ENCODE results near the gene SEC16A. TPM values are rescaled to one million over a fixed set of nuclear protein-coding genes. Genes with fewer than 3 reads are reported as not detected.

The SEC16A gene
- total and polyA plus RNA-seq, 3 experiments from 2014 or later: 42.9 to 78.0 (median 75.5) TPM

DNA sequence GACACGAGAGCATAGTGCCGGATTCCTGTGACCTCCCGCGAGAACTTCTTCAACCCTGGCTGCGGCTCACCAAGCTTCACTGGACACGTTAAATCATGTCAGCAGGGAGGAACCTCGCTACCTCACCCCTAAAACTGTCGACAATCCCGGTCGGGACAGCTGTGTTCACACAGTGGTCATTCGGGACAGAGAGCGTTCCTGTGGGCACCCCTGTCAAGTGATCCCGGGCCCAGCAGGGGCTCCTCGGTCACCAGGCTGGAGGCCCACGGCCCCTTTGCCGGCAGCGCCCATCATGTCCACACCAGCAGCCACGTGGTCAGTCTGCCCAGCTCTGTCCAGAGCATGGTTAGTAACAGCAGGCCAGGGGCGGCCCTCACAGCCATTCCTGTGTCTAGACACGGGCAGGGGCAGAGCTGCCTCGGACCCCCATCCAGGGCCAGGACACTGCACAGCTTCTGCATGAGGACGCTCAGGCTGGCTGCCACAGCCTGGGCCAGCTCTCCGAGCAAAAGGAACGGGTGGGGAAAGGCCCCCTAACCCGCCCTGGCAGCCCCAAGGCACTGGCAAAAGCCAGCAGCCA, 46.7 kb downstream of the SEC16A start:
- peaks cover 0 to 24% (median 2%) of the 10 kb centered on the region in 3 donors for H3K36me3 Mint-ChIP-seq
- H3K27me3 Mint-ChIP-seq: no peaks in the 10 kb centered on the region
- Histone ChIP-seq H3K9me3 (ENCODE audit: low read length) (no peaks in the 10 kb centered on the region), H3K27ac (ENCODE audit: low read depth, low read length) (no peak overlapping the region), H3K4me3 (ENCODE audit: low read length) (no peak overlapping the region), H3K27me3 (ENCODE audit: insufficient read depth, low read length, poor library complexity, severe bottlenecking) (no peaks in the 10 kb centered on the region), H3K36me3 (ENCODE audit: insufficient read depth, low read length) (no peaks in the 10 kb centered on the region), H3K4me1 (ENCODE audit: insufficient read depth, low read length) (peaks cover 23% of the 10 kb centered on the region)
- H3K27ac Mint-ChIP-seq: peak overlapping the region in 2 of 8 donors; percentile 50 to 68
- no peaks in the 10 kb centered on the region for H3K9me3 Mint-ChIP-seq
- H3K4me1 Mint-ChIP-seq: peaks cover 22 to 29% (median 22%) of the 10 kb centered on the region in 3 donors
- POLR2A ChIA-PET: no interaction called here
- DNase-seq: no peak
- CTCF ChIA-PET: interaction anchor here (1.2 kb wide), 1 partner anchor 15 kb away, joined by 3 read pairs; no protein-coding TSS in a partner anchor
- H3K4me3 Mint-ChIP-seq: peak overlapping the region in 6 of 7 donors; percentile 14 to 91 (median 83)

DNA sequence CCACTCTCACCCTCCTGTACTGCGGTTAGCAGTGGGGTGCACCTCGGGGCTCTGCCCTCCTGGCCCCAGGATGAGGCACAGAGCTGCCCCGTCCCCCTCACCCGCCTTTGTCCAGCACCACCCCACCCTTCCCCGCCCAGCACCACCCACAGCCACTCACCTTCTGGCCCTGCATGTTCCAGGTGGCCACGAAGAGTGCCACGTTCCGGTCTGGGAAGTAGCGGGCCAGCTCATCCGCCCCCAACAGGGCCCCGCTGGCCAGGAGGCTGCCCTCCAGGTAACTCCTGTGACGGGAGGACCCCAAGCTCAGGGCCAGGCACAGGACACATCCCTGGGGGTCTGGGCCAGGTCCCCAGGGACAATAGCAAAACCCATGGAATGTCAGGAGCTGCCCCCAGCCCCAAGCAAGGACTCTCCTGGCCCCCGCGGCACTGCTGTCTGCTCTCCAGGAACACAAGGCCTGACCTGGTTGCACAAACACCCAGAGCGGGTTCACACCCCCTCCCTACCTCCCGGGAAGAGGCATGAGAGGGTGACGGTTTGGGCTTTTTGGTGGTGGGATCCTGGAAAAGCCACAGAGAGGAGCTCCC, 48.2 kb downstream of the SEC16A start:
- Histone ChIP-seq H3K36me3 (ENCODE audit: insufficient read depth, low read length) (no peaks in the 10 kb centered on the region), H3K4me1 (ENCODE audit: insufficient read depth, low read length) (peaks cover 18% of the 10 kb centered on the region), H3K27me3 (ENCODE audit: insufficient read depth, low read length, poor library complexity, severe bottlenecking) (no peaks in the 10 kb centered on the region), H3K4me3 (ENCODE audit: low read length) (no peak overlapping the region), H3K27ac (ENCODE audit: low read depth, low read length) (no peak overlapping the region), H3K9me3 (ENCODE audit: low read length) (no peaks in the 10 kb centered on the region)
- H3K27me3 Mint-ChIP-seq: no peaks in the 10 kb centered on the region
- H3K27ac Mint-ChIP-seq: no peak overlapping the region
- no peak overlapping the region for H3K4me3 Mint-ChIP-seq
- CTCF ChIA-PET: interaction anchor here (0.7 kb wide), 1 partner anchor 11 kb away, joined by 3 read pairs; no protein-coding TSS in a partner anchor
- no peak for DNase-seq
- peaks cover 21 to 29% (median 22%) of the 10 kb centered on the region in 3 donors for H3K4me1 Mint-ChIP-seq
- POLR2A ChIA-PET: no interaction called here
- H3K9me3 Mint-ChIP-seq: no peaks in the 10 kb centered on the region
- peaks cover 0 to 28% (median 2%) of the 10 kb centered on the region in 3 donors for H3K36me3 Mint-ChIP-seq

DNA sequence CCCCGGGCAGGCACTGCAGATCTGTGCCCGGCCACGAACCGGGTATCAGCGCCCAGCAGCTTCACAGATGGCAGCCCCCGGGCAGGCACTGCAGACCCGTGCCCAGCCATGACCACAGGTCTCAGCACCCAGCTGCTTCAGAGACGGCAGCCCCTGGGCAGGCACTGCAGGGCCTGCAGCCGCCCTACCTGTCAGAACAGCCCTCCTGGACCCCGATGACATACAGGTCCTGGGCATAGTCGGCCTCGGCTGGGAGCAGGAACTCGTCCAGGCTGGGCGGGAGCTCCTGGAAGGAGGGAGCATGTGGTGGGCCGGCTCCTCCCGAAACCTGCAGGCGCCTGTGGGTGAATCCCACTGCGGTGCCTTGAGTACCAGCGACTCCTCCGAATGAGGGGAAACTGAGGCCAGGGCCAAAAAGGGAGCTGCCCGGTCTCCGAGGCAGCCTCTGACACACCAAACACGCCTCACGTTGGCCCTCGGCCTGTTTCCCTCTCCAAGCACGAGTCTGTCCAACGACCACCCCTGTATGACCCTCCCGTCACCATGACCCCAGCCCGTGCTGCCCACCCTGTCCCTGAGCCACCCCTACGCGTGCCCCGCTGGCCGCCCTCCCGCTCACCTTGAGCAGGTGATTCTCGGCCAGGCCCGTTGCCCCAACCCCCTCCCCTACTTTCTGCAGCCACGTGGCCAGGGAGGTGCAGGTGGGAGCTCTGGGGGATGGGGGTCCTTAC, 48.8 kb downstream of the SEC16A start:
- H3K4me1 ChIP-seq (ENCODE audit: insufficient read depth, low read length): peaks cover 18% of the 10 kb centered on the region
- Mint-ChIP-seq H3K36me3 (peaks cover 0 to 34% (median 2%) of the 10 kb centered on the region in 3 donors), H3K27ac (no peak overlapping the region), H3K9me3 (no peaks in the 10 kb centered on the region), H3K4me1 (peaks cover 21 to 29% (median 22%) of the 10 kb centered on the region in 3 donors), H3K27me3 (no peaks in the 10 kb centered on the region), H3K4me3 (peak overlapping the region in 1 of 7 donors; percentile 14)
- no peak for DNase-seq
- ChIA-PET CTCF (interaction anchor here (0.7 kb wide), 1 partner anchor 12 kb away, joined by 3 read pairs; no protein-coding TSS in a partner anchor), POLR2A (no interaction called here)
- no peaks in the 10 kb centered on the region for H3K9me3 ChIP-seq (ENCODE audit: low read length)
- H3K36me3 ChIP-seq (ENCODE audit: insufficient read depth, low read length): no peaks in the 10 kb centered on the region
- H3K4me3 ChIP-seq (ENCODE audit: low read length): no peak overlapping the region
- no peak overlapping the region for H3K27ac ChIP-seq (ENCODE audit: low read depth, low read length)
- no peaks in the 10 kb centered on the region for H3K27me3 ChIP-seq (ENCODE audit: insufficient read depth, low read length, poor library complexity, severe bottlenecking)

DNA sequence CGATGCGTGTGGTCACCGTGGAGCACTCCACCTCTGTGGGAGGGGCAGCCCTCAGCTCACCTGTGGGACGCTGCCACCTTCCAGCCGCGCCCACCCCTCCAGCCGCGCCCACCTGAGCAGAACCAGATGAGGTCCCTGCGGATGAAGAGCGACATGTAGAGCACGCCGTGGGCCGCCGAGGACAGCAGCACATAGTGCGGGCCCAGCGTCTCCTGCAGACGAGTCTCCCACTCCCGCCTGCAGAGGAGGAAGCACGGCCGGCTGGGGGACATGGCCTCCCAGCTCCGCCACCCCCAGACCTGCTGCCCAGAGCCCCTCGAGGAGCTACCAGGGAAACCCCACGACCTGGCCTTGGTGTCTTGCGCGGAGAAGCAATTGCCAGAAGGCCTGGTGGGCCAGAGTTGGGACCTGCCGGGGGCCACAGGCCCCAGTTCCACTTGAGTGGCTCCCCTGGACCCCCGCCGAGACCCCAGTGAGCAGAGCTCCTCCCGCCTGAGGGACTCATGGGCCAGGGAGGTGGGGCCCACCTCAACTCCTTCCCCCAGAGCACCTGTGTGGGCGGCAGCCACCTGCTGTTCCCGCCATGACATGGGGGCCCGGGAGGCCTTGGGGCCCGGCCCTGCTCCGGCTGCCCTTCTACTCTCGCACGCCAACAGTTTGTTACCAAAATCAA, 49.7 kb downstream of the SEC16A start:
- ChIA-PET CTCF (no interaction called here), POLR2A (no interaction called here)
- Mint-ChIP-seq H3K4me1 (peaks cover 18 to 26% (median 19%) of the 10 kb centered on the region in 3 donors), H3K4me3 (no peak overlapping the region), H3K9me3 (no peaks in the 10 kb centered on the region), H3K27ac (no peak overlapping the region), H3K36me3 (peaks cover 0 to 39% (median 2%) of the 10 kb centered on the region in 3 donors), H3K27me3 (no peaks in the 10 kb centered on the region)
- no peak for DNase-seq
- H3K27me3 ChIP-seq (ENCODE audit: insufficient read depth, low read length, poor library complexity, severe bottlenecking): no peaks in the 10 kb centered on the region
- H3K27ac ChIP-seq (ENCODE audit: low read depth, low read length): no peak overlapping the region
- no peaks in the 10 kb centered on the region for H3K36me3 ChIP-seq (ENCODE audit: insufficient read depth, low read length)
- no peaks in the 10 kb centered on the region for H3K9me3 ChIP-seq (ENCODE audit: low read length)
- H3K4me3 ChIP-seq (ENCODE audit: low read length): no peak overlapping the region
- H3K4me1 ChIP-seq (ENCODE audit: insufficient read depth, low read length): peaks cover 17% of the 10 kb centered on the region

- ChIA-PET CTCF (no interaction called here), POLR2A (no interaction called here)
- no peaks in the 10 kb centered on the region for H3K27me3 Mint-ChIP-seq
- no peak overlapping the region for H3K4me3 ChIP-seq (ENCODE audit: low read length)
- H3K4me1 ChIP-seq (ENCODE audit: insufficient read depth, low read length): peaks cover 11% of the 10 kb centered on the region
- H3K36me3 Mint-ChIP-seq: peaks cover 0 to 41% (median 2%) of the 10 kb centered on the region in 3 donors
- no peaks in the 10 kb centered on the region for H3K27me3 ChIP-seq (ENCODE audit: insufficient read depth, low read length, poor library complexity, severe bottlenecking)
- H3K27ac ChIP-seq (ENCODE audit: low read depth, low read length): no peak overlapping the region
- H3K36me3 ChIP-seq (ENCODE audit: insufficient read depth, low read length): no peaks in the 10 kb centered on the region
- H3K4me1 Mint-ChIP-seq: peaks cover 13 to 20% (median 14%) of the 10 kb centered on the region in 3 donors
- no peaks in the 10 kb centered on the region for H3K9me3 Mint-ChIP-seq
- DNase-seq: no peak
- H3K9me3 ChIP-seq (ENCODE audit: low read length): no peaks in the 10 kb centered on the region
- no peak overlapping the region for H3K4me3 Mint-ChIP-seq
- H3K27ac Mint-ChIP-seq: no peak overlapping the region
Observed at GRCh38 chr9:136432591-136432990, 50.2 kb downstream of the SEC16A start.

DNA sequence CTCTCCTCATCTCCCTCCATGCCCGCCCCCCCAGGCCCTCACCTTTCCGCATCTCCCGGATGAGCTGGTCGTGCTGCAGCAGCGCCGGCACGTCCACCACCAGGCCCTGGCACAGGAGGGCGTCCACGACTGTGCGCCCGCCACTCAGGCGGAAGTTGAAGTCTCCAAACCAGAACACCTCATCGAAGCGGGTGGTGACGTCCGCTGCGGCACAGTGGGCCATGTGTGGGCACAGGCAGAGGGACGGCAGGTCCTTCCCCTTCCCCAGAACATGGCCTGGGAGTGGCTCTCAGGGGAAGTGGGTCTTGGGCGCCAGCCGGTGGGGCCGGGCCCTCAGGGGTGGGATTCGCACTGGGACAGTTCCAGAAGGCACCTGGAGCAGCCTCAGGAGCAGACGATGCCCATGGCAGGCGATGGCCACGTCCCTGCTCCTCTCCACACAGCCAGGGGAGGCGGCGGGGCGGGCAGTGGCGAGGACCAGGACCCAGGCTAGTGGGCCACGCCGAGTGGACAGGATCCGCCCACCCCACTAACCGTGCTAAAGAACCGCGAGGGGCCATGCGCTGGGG, 51.0 kb downstream of the SEC16A start:
- no peaks in the 10 kb centered on the region for H3K36me3 ChIP-seq (ENCODE audit: insufficient read depth, low read length)
- POLR2A ChIA-PET: no interaction called here
- Mint-ChIP-seq H3K9me3 (no peaks in the 10 kb centered on the region), H3K4me1 (peaks cover 6 to 13% (median 6%) of the 10 kb centered on the region in 3 donors), H3K36me3 (peaks cover 0 to 39% (median 2%) of the 10 kb centered on the region in 3 donors), H3K27me3 (no peaks in the 10 kb centered on the region), H3K4me3 (no peak overlapping the region), H3K27ac (no peak overlapping the region)
- CTCF ChIA-PET: no interaction called here
- no peaks in the 10 kb centered on the region for H3K9me3 ChIP-seq (ENCODE audit: low read length)
- H3K27me3 ChIP-seq (ENCODE audit: insufficient read depth, low read length, poor library complexity, severe bottlenecking): no peaks in the 10 kb centered on the region
- H3K4me3 ChIP-seq (ENCODE audit: low read length): no peak overlapping the region
- H3K4me1 ChIP-seq (ENCODE audit: insufficient read depth, low read length): peaks cover 3% of the 10 kb centered on the region
- DNase-seq: no peak
- no peak overlapping the region for H3K27ac ChIP-seq (ENCODE audit: low read depth, low read length)

GRCh38 chr9:136430588-136431234, 52.1 kb downstream of the SEC16A start:
- H3K4me3 Mint-ChIP-seq: no peak overlapping the region
- H3K27ac ChIP-seq (ENCODE audit: low read depth, low read length): no peak overlapping the region
- no peaks in the 10 kb centered on the region for H3K4me1 ChIP-seq (ENCODE audit: insufficient read depth, low read length)
- no peak overlapping the region for H3K4me3 ChIP-seq (ENCODE audit: low read length)
- ChIA-PET POLR2A (no interaction called here), CTCF (no interaction called here)
- H3K36me3 Mint-ChIP-seq: peaks cover 0 to 35% (median 0%) of the 10 kb centered on the region in 3 donors
- H3K27me3 Mint-ChIP-seq: no peaks in the 10 kb centered on the region
- no peaks in the 10 kb centered on the region for H3K9me3 ChIP-seq (ENCODE audit: low read length)
- no peaks in the 10 kb centered on the region for H3K9me3 Mint-ChIP-seq
- no peak overlapping the region for H3K27ac Mint-ChIP-seq
- no peaks in the 10 kb centered on the region for H3K36me3 ChIP-seq (ENCODE audit: insufficient read depth, low read length)
- H3K4me1 Mint-ChIP-seq: peaks cover 0 to 3% (median under 1%) of the 10 kb centered on the region in 3 donors
- no peak for DNase-seq
- H3K27me3 ChIP-seq (ENCODE audit: insufficient read depth, low read length, poor library complexity, severe bottlenecking): no peaks in the 10 kb centered on the region

Measured in CD8-positive, alpha-beta memory T cell (primary cell).